ENCODE data around the gene NRIP2. TPM values are rescaled to one million over a fixed set of nuclear protein-coding genes. Genes with fewer than 3 reads are reported as not detected.

NRIP2 gene
- total RNA-seq, 1 experiment from 2014 or later: 0.15 TPM

- no peaks in the 10 kb centered on the region for H3K79me2 ChIP-seq (ENCODE audit: insufficient read depth, low read length)
- H3K4me3 Mint-ChIP-seq: no peak overlapping the region; a peak in 1 of 5 replicates
- no peak overlapping the region for H3K14ac ChIP-seq (ENCODE audit: insufficient read depth, low read length)
- H4K8ac ChIP-seq (replicated peaks; ENCODE audit: insufficient read length, low read depth, low read length): no peak overlapping the region
- H3K56ac ChIP-seq (ENCODE audit: insufficient read length, low read depth, low read length): no peak overlapping the region
- H3K4me1 Mint-ChIP-seq: no peaks in the 10 kb centered on the region
- H4K91ac ChIP-seq (ENCODE audit: insufficient read length, low read depth, low read length): no peak overlapping the region
- H2BK120ac ChIP-seq (ENCODE audit: low read depth, low read length, poor library complexity, severe bottlenecking): no peak overlapping the region
- H3K23ac ChIP-seq (ENCODE audit: insufficient read length, low read depth, low read length): no peak overlapping the region
- H3K27ac Mint-ChIP-seq: no peak overlapping the region; a peak in 1 of 7 replicates
- no peak overlapping the region for H3K4me2 ChIP-seq (ENCODE audit: insufficient read depth, insufficient read length, low read length)
- H3K36me3 Mint-ChIP-seq (ENCODE audit: insufficient read depth in 1 of 3, low read depth in 3 of 3): peaks cover 38 to 70% (median 56%) of the 10 kb centered on the region in 3 experiments
- H4K5ac ChIP-seq (ENCODE audit: insufficient read length, low read depth, low read length): no peak overlapping the region
- H3K9ac ChIP-seq (ENCODE audit: extremely low read depth, insufficient read length, low read length): no peak overlapping the region
- no peak overlapping the region for H3K27ac ChIP-seq (ENCODE audit: insufficient read length, low read depth, low read length)
- no peaks in the 10 kb centered on the region for H3K79me1 ChIP-seq (ENCODE audit: insufficient read depth, low read depth, low read length, poor library complexity, severe bottlenecking)
- no peak overlapping the region for H2AK5ac ChIP-seq (ENCODE audit: insufficient read length, low read length)
- no peak overlapping the region for H2AFZ ChIP-seq (ENCODE audit: low read length)
- TF ChIP-seq CTCF (conservative IDR thresholded peaks at IDR 0.05): no peak
- no peak for DNase-seq
- H3K9me3 Mint-ChIP-seq: no peaks in the 10 kb centered on the region
- H2BK5ac ChIP-seq (ENCODE audit: insufficient read length, low read length): no peak overlapping the region
- H3K23me2 ChIP-seq (ENCODE audit: insufficient read length, low read depth, low read length, poor library complexity, severe bottlenecking): no peaks in the 10 kb centered on the region
- no peak overlapping the region for H2BK20ac ChIP-seq (ENCODE audit: low read depth, low read length, poor library complexity, severe bottlenecking)
- H3K27me3 Mint-ChIP-seq (ENCODE audit: low read depth): no peaks in the 10 kb centered on the region
- H3K4ac ChIP-seq (ENCODE audit: low read depth, low read length): no peak overlapping the region
- no peaks in the 10 kb centered on the region for H3K27me3 ChIP-seq (ENCODE audit: insufficient read depth, low read length)
- H4K20me1 ChIP-seq (ENCODE audit: control insufficient read depth, insufficient read depth, insufficient read length): no peaks in the 10 kb centered on the region
- no peak overlapping the region for H2BK15ac ChIP-seq (ENCODE audit: low read depth, low read length)
- no peak overlapping the region for H3K18ac ChIP-seq (ENCODE audit: insufficient read length, low read depth, low read length)
- H3T11ph ChIP-seq (ENCODE audit: low read length): no peak overlapping the region
- H3K9me3 ChIP-seq (ENCODE audit: control insufficient read depth, low read depth, low read length): no peaks in the 10 kb centered on the region
- no peak overlapping the region for H2BK12ac ChIP-seq (ENCODE audit: insufficient read length, low read depth, low read length)
- no peaks in the 10 kb centered on the region for H3K4me1 ChIP-seq (ENCODE audit: insufficient read depth, low read length)
- no CpG with 5 or more reads among the region's 2 CpGs for WGBS (ENCODE audit: extremely low coverage, insufficient read length, low lambda C conversion rate)
Measured at GRCh38 chr12:2805143-2805520, 29.7 kb downstream of the NRIP2 start.

Data from H9 (cell line).